ENCODE data around the gene MYH13.

DNA sequence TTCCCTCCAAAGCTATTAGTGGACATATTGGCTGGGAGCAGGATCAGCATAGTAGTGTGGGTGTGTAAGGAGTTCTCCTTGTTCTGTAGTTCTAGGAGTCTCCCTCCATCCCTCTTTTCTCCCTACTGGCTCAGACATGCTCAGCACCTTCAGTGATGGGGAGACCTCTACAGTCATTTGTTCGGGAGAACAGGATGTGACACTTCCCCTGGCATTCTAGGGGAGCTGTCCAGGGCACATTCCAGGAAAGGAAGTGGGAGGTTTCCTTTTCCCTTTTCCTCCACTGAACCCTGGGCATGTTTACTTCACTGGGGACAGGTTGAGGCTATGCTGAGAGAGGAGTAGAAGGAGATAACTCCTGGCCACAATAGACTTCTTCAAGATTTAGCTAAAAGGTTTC, 86.5 kb downstream of the MYH13 start:
- TF ChIP-seq, protein P1, sequence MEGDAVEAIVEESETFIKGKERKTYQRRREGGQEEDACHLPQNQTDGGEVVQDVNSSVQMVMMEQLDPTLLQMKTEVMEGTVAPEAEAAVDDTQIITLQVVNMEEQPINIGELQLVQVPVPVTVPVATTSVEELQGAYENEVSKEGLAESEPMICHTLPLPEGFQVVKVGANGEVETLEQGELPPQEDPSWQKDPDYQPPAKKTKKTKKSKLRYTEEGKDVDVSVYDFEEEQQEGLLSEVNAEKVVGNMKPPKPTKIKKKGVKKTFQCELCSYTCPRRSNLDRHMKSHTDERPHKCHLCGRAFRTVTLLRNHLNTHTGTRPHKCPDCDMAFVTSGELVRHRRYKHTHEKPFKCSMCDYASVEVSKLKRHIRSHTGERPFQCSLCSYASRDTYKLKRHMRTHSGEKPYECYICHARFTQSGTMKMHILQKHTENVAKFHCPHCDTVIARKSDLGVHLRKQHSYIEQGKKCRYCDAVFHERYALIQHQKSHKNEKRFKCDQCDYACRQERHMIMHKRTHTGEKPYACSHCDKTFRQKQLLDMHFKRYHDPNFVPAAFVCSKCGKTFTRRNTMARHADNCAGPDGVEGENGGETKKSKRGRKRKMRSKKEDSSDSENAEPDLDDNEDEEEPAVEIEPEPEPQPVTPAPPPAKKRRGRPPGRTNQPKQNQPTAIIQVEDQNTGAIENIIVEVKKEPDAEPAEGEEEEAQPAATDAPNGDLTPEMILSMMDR (IDR thresholded peaks at IDR 0.05; ENCODE audit: low read depth, low read length), result no peak
- TF ChIP-seq EZH2phosphoT487 (IDR thresholded peaks at IDR 0.05; ENCODE audit: low read depth), result no peak

Measured in OCI-LY3 (cell line).